Urinary bladder (tissue), 4 donors: Measurements from ENCODE around the gene VGF. TPM values are rescaled to one million over a fixed set of nuclear protein-coding genes. Genes with fewer than 3 reads are reported as not detected.
"Not testable (repeated sequence)": the region's sequence is repeated elsewhere in the genome, so short reads cannot be mapped to it uniquely, and the experiment has no call there.

Experiments
- DNase-seq: peaks from one replicate; pipeline ENCODE4 v3.0.0-alpha.2; 2015; ENCODE audit errors: extremely low spot score
- H3K27ac ChIP-seq: one replicate; pipeline ENCODE4 v1.5.1; 2013; ENCODE audit warnings: low read depth, mild to moderate bottlenecking, moderate library complexity
- H3K36me3 ChIP-seq: one replicate; pipeline ENCODE4 v1.6.1; 2013; ENCODE audit warnings: mild to moderate bottlenecking, moderate library complexity; ENCODE audit not compliant: insufficient read depth
- H3K4me1 ChIP-seq: one replicate; pipeline ENCODE4 v1.6.1; 2013; ENCODE audit warnings: mild to moderate bottlenecking, moderate library complexity; ENCODE audit not compliant: insufficient read depth
- H3K4me3 ChIP-seq: one replicate; pipeline ENCODE4 v1.5.1; 2013; ENCODE audit warnings: low read depth, low read length
- WGBS: extraction: QIAGEN DNeasy Blood & Tissue Kit; methylation state at CpG from one replicate; pipeline ENCODE4 v1.1.7; 2013; 5-methylcytosine and 5-hydroxymethylcytosine counted together
- polyA plus RNA-seq: library from polyadenylated mRNA; stranded (reverse); fragments of 200-250 nt; gene quantifications from one replicate; pipeline ENCODE4 v1.2.3, GENCODE V29; 2013
- total RNA-seq: library from RNA; depleted of rRNA; stranded (reverse); fragments of >200 nt; gene quantifications from one replicate; pipeline ENCODE4 v1.2.3, GENCODE V29; 2014
- donor health status: healthy with polysubstance abuse.
- donor health status: healthy.

The VGF gene
- total and polyA plus RNA-seq, 2 donors: 0.18 TPM; not detected in 1

DNA sequence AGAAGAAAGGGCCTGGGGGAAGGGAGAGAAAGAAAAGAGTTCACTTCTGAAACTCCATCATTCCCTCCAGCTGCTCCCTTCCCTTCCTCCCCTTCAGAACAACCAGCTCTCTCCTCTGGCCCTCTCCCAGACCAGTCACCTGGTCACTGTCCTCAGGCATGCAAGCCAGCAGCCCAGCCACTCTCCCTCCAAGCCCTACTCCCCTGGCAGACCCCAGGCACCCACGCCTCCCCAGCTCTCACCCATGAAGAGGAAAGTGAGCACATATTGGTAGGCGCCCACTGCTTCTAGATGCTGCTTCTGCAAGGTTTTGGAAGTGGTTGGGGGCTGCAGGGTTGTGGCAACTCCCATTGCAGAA lies 35.1 kb upstream of the VGF start:
- Histone ChIP-seq H3K4me1 (peaks cover 2% of the 10 kb centered on the region), H3K4me3 (no peak overlapping the region), H3K36me3 (no peaks in the 10 kb centered on the region), H3K27ac (no peak overlapping the region)
- WGBS: 64% methylated on average over 2 of the region's 2 CpGs
- DNase-seq: no peak

DNA sequence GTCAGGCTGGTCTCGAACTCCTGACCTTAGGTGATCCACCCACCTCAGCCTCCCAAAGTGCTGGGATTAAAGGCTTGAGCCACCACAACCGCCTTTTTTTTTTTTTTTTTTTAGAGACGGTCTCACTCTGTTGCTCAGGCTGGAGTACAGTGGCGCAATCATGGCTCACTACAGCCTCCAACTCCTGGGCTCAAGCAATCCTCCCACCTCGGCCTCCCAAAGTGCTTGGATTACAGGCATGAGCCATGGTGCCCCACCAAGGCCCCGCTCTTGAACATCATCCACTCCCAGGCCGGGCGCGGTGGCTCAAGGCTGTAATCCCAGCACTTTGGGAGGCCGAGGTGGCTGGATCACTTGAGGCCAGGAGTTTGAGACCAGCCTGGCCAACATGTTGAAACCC lies 34.2 kb upstream of the VGF start:
- not testable (repeated sequence) for H3K36me3 ChIP-seq, H3K4me3 ChIP-seq, DNase-seq, H3K4me1 ChIP-seq, H3K27ac ChIP-seq
- WGBS: 92% methylated on average over 10 of the region's 10 CpGs

DNA sequence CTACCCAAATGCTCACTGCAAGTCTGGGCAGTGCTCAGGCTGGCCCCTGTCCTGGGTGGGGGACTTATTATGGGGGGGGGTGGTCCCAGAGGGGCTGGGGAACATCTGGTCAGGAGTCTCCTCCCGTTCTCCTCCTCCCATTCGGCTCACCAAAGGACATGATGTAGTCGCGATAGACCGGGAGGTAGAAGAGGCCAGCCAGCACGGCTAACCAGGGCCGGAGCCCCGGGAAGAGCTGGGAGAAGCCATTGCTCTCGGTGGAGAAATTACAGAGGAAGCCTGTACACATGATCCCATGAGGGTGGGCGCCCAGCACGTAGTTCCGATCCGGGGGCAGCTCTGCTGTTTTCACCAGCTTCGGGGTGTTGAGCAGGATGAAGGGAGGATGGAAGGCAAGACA lies 33.1 kb upstream of the VGF start:
- Histone ChIP-seq H3K4me1 (peaks cover 2% of the 10 kb centered on the region), H3K27ac (no peak overlapping the region), H3K36me3 (no peaks in the 10 kb centered on the region), H3K4me3 (no peak overlapping the region)
- WGBS: 64% methylated on average over 14 of the region's 14 CpGs
- no peak for DNase-seq

DNA sequence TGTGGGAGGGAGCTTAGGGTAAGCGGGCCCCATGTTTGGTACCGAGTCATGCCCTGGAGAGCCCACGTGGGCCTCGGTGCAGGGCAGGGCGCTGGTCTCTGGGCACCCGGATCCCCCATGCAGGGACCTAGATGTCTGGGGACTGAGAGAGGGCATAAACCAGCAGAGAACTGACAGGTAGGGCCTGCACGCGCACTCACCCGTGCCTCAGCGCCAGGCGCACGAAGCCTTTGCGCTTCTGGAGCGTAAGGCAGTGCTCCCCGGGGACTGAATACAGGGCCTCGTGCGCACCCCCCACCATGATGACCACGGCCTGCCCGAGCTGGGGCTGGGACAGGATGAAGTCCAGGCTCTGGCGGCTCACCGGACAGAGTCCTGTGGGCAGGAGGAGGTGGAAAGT lies 32.6 kb upstream of the VGF start:
- no peak for DNase-seq
- Histone ChIP-seq H3K36me3 (no peaks in the 10 kb centered on the region), H3K4me3 (no peak overlapping the region), H3K27ac (no peak overlapping the region), H3K4me1 (peaks cover 2% of the 10 kb centered on the region)
- 70% methylated on average over 21 of the region's 21 CpGs for WGBS

DNA sequence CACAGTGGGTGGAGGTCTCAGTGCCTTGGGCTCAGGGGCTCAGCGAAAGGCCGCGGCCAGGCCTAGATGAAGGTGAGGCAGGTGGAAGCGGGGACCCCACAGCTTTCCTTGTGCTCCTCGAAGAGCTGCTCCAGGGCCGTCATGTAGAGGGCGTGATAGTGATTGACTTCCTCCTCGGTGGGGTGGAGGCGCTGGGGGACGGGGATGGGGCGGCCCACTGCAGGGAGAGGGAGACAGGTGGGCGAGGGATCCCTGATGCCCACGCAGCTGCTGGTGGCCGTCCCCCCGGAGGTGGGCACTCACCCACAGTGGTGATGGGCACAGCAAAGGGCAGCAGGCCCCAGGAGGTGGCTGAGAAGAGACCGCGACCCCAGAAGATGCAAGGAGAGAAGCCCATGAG lies 30.5 kb upstream of the VGF start:
- Histone ChIP-seq H3K4me1 (no peaks in the 10 kb centered on the region), H3K4me3 (no peak overlapping the region), H3K27ac (no peak overlapping the region), H3K36me3 (no peaks in the 10 kb centered on the region)
- WGBS: 86% methylated on average over 17 of the region's 17 CpGs
- DNase-seq: no peak

DNA sequence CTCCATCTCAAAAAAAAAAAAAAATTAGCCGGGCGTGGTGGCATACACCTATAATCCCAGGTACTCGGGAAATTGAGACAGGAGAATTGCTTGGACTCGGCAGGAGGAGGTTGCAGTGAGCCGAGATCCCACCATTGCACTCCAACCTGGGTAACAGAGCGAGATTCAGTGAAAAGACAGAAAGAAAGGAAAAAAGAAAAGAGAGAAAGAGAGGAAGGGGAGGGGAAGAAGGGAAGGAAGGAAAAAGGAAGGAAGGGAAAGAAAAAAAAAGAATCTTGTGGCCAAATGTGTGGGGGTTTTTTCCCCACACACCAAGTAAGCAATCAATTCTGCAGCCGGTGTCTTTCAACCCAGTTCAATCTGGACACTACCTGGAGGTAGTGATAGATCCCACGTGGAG lies 23.7 kb upstream of the VGF start:
- WGBS: 85% methylated on average over 8 of the region's 8 CpGs
- H3K4me1 ChIP-seq: no peaks in the 10 kb centered on the region
- H3K4me3 ChIP-seq: no peak overlapping the region
- no peak for DNase-seq
- no peaks in the 10 kb centered on the region for H3K36me3 ChIP-seq
- H3K27ac ChIP-seq: no peak overlapping the region

DNA sequence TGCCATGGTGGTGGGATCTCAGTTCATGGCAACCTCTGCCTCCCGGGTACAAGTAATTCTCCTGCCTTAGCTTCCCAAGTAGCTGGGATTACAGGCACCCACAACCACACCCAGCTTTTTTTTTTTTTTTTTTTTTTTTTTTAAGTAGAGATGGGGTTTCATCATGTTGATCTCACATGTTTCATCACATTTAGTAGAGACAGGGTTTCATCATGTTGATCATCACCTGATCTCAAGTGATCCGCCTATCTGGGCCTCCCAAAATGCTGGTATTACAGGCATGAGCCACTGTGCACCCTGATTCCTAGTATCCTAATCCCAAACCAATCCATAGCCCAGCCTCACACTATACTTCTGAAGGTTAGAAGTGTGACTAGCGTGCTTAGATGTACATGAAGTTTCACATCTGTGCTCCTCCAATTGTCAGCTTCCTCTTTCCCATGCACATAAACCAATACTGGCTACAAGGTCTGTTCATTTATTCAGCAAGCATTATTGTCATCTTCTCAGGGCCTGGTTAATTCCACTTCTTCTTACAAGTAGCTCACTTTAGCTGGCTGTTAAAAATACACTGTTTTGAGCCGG lies 21.6 kb upstream of the VGF start:
- Histone ChIP-seq H3K36me3 (no peaks in the 10 kb centered on the region), H3K27ac (no peak overlapping the region), H3K4me3 (no peak overlapping the region), H3K4me1 (no peaks in the 10 kb centered on the region)
- WGBS: 84% methylated on average over 4 of the region's 4 CpGs
- DNase-seq: no peak

DNA sequence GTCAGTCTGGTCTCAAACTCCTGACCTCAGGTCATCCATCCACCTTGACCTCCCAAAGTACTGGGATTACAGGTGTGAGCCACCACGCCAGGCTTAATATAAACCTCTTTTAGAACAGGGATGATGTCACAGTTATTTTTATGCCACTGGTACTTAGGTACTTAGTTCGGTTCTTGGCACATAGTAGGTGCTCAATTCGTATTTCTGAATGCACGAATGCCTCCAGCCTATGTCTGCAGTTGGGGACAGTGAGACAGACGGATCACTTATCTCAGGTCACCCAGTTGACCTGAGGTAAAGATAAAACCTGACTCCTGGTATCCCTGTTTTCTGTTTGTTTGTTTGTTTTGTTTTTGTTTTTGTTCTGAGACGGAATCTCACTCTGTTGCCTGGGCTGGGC lies 20.8 kb upstream of the VGF start:
- H3K27ac ChIP-seq: no peak overlapping the region
- no peaks in the 10 kb centered on the region for H3K36me3 ChIP-seq
- no peaks in the 10 kb centered on the region for H3K4me1 ChIP-seq
- WGBS: 66% methylated on average over 6 of the region's 6 CpGs
- DNase-seq: no peak
- H3K4me3 ChIP-seq: no peak overlapping the region

DNA sequence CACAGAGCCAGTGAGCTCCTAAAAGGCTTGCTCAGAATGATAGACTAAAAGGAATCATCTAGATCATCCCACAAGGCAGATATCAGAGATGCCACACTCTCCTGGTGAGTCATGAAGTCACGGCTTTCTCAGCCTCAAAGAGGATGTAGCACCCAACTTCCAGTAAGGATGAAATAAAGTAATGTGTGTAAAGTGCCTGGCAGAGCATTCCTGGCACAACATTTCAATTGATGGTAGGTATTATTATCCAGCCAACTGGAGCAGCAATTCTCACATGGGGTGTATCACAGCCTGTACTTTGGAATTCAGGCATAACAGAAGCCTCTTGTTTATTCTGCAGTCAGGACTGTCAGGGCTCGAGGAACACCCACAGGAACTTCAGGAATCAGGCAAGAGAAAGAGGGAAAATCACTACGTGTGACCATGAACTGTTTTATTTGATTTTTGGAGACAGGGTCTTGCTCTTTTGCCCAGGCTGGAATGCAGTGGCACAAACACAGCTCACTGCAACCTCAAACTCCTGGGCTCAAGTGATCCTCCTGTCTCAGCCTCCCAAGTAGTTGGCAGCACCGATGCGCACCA lies 20.0 kb upstream of the VGF start:
- Histone ChIP-seq H3K4me1 (no peaks in the 10 kb centered on the region), H3K27ac (no peak overlapping the region), H3K4me3 (no peak overlapping the region), H3K36me3 (no peaks in the 10 kb centered on the region)
- 47% methylated on average over 5 of the region's 5 CpGs for WGBS
- no peak for DNase-seq

DNA sequence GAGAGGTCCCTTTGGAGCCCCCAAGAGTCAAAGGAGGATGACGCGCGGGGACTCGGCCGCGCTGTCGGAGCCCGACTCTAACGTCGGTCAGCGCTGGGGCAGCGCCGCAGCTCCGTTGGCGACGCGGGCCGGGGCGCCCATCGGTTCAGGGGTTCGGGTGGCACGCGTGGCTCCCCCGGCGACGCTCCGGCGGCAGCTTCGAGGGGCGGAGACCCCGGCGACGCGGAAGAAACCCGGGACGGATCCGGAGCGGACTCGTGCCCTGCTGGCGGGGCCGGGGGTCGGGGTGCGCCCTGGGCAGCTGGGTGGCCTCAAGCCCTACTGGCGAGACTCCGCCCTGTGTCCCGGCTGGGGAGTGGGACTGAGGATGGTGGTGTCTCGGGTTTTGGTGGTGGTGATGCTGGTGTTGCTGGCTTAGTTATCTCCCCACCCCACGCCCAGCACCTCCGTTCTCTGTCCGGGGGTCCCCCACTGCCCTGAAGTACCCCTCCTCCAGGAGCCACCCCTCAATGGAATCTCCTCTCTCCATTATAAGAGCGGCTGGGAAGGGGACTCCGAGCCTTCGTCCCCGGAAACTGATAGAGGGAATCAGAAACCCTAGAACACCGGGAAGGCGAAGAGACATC lies 14.9 kb upstream of the VGF start, which contains the start of gene NAT16:
NAT16 (minus strand) TSS at position 164 of the 626 bp plus-strand sequence. CDS start 5,486 bp downstream, outside the sequence.
- peak within 1 kb of the TSS; percentile 9 for H3K4me3 ChIP-seq
- WGBS: 2% methylated on average over 56 of the region's 56 CpGs
- no peak within 1 kb of the TSS for H3K27ac ChIP-seq
- no peak for DNase-seq
- no peaks in the 10 kb centered on the region for H3K4me1 ChIP-seq
- no peaks in the 10 kb centered on the region for H3K36me3 ChIP-seq

DNA sequence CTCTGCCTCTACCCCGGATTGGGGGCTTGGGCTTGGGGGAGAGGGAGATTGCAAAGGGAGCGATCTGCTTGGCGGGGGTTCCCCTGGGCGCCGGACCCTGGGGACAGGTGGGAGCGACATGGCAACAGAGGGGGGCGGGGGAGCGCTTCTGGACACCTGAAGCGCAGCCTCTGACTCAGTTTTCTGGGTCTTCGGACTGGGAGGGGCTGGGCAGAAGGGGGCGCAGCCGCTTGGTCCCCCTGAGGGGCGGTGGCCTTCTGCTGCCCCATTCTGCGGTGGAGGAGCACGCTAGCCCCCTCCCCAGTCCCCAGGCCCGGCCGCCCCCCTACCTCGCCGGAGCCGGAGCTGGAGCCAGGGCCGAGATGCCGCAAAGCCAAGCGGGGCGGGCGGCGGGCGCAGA lies 14.3 kb upstream of the VGF start:
- WGBS: 3% methylated on average over 27 of the region's 27 CpGs
- no peak overlapping the region for H3K27ac ChIP-seq
- no peak for DNase-seq
- no peaks in the 10 kb centered on the region for H3K36me3 ChIP-seq
- no peaks in the 10 kb centered on the region for H3K4me1 ChIP-seq
- peak overlapping the region; percentile 9 for H3K4me3 ChIP-seq

DNA sequence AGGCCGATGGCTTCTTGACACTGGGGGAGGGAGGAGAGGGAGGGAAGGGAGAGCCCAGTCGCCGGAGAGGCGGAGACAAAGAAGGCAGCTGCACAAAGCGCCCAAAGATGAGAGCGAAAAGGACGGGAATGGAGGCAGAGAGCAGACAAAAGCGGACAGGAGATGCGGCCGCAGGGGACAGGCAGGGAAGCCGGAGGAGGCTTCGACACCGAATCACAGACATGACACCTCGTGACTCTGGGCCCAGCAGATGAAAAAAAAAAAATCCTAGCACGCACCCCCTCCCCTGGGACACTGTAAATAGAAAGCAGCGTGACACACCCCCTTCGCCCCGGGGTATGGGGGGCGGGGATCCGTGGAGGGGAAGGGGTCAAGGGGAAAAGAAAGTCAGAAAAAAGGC lies 13.7 kb upstream of the VGF start:
- no peak overlapping the region for H3K4me3 ChIP-seq

DNA sequence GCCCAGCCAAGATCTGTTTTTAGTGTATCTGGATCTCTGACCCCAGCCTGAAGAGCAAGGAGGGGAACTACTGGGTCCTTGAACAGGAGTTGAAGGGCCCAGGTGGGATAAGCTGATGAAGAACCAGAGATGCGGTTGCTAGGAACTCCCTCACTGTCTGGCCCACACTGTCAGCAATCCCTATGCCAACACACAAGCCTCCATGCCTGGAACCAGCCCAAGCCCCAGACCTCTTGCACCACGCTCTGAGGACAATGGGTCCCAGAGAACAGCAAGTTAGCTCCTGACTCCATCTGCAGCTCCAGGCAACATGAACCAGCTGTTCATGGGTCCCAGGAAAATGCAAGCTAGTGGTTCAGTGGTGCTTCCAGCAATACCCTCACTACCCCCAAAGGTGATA lies 12.3 kb upstream of the VGF start:
- H3K27ac ChIP-seq: no peak overlapping the region
- H3K36me3 ChIP-seq: no peaks in the 10 kb centered on the region
- H3K4me3 ChIP-seq: no peak overlapping the region
- DNase-seq: no peak
- H3K4me1 ChIP-seq: no peaks in the 10 kb centered on the region
- WGBS: 55% methylated on average over 2 of the region's 2 CpGs

More for the DNA sequence above, 13.7 kb upstream of the VGF start:
- DNase-seq: no peak
- under 1% methylated on average over 20 of the region's 20 CpGs for WGBS
- Histone ChIP-seq H3K27ac (no peak overlapping the region), H3K4me1 (no peaks in the 10 kb centered on the region), H3K36me3 (no peaks in the 10 kb centered on the region)

DNA sequence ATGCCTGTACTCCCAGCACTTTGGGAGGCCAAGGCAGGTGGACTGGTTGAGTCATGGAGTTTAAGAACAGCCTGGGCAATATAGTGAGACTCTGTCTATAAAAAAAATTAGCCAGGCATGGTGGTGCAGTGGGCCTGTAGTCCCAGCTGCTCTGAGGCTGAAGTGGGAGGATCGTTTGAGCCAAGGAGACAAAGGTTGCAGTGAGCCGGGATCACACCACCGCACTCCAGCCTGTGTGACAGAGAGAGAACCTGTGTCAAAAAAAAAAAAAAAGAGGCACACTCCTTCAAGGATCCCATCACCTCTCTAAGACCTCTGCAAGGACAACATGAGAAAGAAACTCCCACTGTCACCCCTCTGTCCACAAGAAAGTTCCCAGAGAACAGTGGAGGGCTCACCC lies 10.3 kb upstream of the VGF start:
- no peak overlapping the region for H3K4me3 ChIP-seq
- H3K4me1 ChIP-seq: no peaks in the 10 kb centered on the region
- WGBS: 18% methylated on average over 3 of the region's 3 CpGs
- H3K36me3 ChIP-seq: no peaks in the 10 kb centered on the region
- H3K27ac ChIP-seq: no peak overlapping the region
- DNase-seq: no peak
